ENCODE data around the gene STARD7. TPM values are rescaled to one million over a fixed set of nuclear protein-coding genes. Genes with fewer than 3 reads are reported as not detected.

Gene STARD7
- total and polyA plus RNA-seq, 4 donors = 42.9 to 120 (median 59.7) TPM

GRCh38 chr2:96180002-96180401, 28.6 kb downstream of the STARD7 start:
- Histone ChIP-seq H3K9me3 (ENCODE audit: control insufficient read depth in 4 of 4, low read length in 3 of 4) (no peaks in the 10 kb centered on the region), H3K27me3 (ENCODE audit: control insufficient read depth in 4 of 4, insufficient read depth in 4 of 4, low read length in 3 of 4) (no peaks in the 10 kb centered on the region), H3K27ac (ENCODE audit: low read depth in 1 of 2, low read length in 2 of 2) (no peak overlapping the region), H3K4me3 (ENCODE audit: low read depth in 1 of 3, low read length in 3 of 3) (no peak overlapping the region), H3K9ac (ENCODE audit: low read depth in 1 of 2, low read length in 2 of 2) (no peak overlapping the region), H3K4me1 (ENCODE audit: control insufficient read depth in 4 of 4, insufficient read depth in 4 of 4, low read length in 3 of 4) (no peaks in the 10 kb centered on the region), H3K36me3 (ENCODE audit: control insufficient read depth in 4 of 4, insufficient read depth in 3 of 4, low read depth in 1 of 4, low read length in 3 of 4) (peaks cover 7 to 12% (median 9%) of the 10 kb centered on the region in 4 donors)
- DNase-seq (ENCODE audit: low spot score) = no peak
- TF ChIP-seq ZBTB33 (IDR thresholded peaks at IDR 0.05) (no peak), RAD21 (IDR thresholded peaks at IDR 0.05) (no peak), HNF4G (IDR thresholded peaks at IDR 0.05) (no peak), TAF1 (conservative IDR thresholded peaks at IDR 0.05) (no peak), RXRA (IDR thresholded peaks at IDR 0.05) (no peak), FOXA2 (IDR thresholded peaks at IDR 0.05) (no peak), GABPA (IDR thresholded peaks at IDR 0.05 in 1 of 2, conservative IDR thresholded peaks at IDR 0.05 in 1 of 2) (no peak), JUND (IDR thresholded peaks at IDR 0.05) (no peak), ATF3 (IDR thresholded peaks at IDR 0.05) (no peak), NR2F2 (IDR thresholded peaks at IDR 0.05) (no peak), YY1 (IDR thresholded peaks at IDR 0.05) (no peak), FOXA1 (IDR thresholded peaks at IDR 0.05) (no peak), HNF4A (conservative IDR thresholded peaks at IDR 0.05) (no peak)
- TF ChIP-seq, protein P1, sequence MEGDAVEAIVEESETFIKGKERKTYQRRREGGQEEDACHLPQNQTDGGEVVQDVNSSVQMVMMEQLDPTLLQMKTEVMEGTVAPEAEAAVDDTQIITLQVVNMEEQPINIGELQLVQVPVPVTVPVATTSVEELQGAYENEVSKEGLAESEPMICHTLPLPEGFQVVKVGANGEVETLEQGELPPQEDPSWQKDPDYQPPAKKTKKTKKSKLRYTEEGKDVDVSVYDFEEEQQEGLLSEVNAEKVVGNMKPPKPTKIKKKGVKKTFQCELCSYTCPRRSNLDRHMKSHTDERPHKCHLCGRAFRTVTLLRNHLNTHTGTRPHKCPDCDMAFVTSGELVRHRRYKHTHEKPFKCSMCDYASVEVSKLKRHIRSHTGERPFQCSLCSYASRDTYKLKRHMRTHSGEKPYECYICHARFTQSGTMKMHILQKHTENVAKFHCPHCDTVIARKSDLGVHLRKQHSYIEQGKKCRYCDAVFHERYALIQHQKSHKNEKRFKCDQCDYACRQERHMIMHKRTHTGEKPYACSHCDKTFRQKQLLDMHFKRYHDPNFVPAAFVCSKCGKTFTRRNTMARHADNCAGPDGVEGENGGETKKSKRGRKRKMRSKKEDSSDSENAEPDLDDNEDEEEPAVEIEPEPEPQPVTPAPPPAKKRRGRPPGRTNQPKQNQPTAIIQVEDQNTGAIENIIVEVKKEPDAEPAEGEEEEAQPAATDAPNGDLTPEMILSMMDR (IDR thresholded peaks at IDR 0.05; ENCODE audit: low read depth, low read length, missing input control) = no peak
- TF ChIP-seq, protein P2, sequence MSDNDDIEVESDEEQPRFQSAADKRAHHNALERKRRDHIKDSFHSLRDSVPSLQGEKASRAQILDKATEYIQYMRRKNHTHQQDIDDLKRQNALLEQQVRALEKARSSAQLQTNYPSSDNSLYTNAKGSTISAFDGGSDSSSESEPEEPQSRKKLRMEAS (IDR thresholded peaks at IDR 0.05) = no peak
- TF ChIP-seq, protein P3, sequence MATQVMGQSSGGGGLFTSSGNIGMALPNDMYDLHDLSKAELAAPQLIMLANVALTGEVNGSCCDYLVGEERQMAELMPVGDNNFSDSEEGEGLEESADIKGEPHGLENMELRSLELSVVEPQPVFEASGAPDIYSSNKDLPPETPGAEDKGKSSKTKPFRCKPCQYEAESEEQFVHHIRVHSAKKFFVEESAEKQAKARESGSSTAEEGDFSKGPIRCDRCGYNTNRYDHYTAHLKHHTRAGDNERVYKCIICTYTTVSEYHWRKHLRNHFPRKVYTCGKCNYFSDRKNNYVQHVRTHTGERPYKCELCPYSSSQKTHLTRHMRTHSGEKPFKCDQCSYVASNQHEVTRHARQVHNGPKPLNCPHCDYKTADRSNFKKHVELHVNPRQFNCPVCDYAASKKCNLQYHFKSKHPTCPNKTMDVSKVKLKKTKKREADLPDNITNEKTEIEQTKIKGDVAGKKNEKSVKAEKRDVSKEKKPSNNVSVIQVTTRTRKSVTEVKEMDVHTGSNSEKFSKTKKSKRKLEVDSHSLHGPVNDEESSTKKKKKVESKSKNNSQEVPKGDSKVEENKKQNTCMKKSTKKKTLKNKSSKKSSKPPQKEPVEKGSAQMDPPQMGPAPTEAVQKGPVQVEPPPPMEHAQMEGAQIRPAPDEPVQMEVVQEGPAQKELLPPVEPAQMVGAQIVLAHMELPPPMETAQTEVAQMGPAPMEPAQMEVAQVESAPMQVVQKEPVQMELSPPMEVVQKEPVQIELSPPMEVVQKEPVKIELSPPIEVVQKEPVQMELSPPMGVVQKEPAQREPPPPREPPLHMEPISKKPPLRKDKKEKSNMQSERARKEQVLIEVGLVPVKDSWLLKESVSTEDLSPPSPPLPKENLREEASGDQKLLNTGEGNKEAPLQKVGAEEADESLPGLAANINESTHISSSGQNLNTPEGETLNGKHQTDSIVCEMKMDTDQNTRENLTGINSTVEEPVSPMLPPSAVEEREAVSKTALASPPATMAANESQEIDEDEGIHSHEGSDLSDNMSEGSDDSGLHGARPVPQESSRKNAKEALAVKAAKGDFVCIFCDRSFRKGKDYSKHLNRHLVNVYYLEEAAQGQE (IDR thresholded peaks at IDR 0.05) = no peak
- WGBS = 94% methylated on average over 1 of the region's 1 CpG

DNA sequence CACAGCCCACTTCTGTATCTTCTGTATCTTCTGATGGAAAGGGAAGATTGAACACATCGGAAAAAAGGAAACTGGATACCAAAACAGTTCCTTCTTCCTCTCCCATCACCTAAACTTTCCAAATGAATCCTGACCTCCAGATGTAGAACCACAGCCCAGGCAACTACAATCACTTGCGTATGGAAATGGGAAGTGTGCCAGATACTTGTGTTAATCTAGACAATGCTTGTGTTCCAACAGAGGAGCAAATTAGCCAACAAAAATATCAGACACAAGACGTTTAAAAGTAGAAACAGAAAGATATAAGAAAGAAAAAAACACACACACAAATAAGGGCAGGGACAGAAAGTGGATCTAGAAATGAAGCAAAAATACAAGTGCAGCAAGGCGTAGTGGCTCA, 32.0 kb downstream of the STARD7 start:
- H3K4me3 ChIP-seq (ENCODE audit: low read depth in 1 of 3, low read length in 3 of 3) = no peak overlapping the region
- no peaks in the 10 kb centered on the region for H3K36me3 ChIP-seq (ENCODE audit: control insufficient read depth in 4 of 4, insufficient read depth in 3 of 4, low read depth in 1 of 4, low read length in 3 of 4)
- no peaks in the 10 kb centered on the region for H3K4me1 ChIP-seq (ENCODE audit: control insufficient read depth in 4 of 4, insufficient read depth in 4 of 4, low read length in 3 of 4)
- no peak overlapping the region for H3K9ac ChIP-seq (ENCODE audit: low read depth in 1 of 2, low read length in 2 of 2)
- no peak overlapping the region for H3K27ac ChIP-seq (ENCODE audit: low read depth in 1 of 2, low read length in 2 of 2)
- no peak for DNase-seq (ENCODE audit: low spot score)
- 69% methylated on average over 4 of the region's 4 CpGs for WGBS
- H3K27me3 ChIP-seq (ENCODE audit: control insufficient read depth in 4 of 4, insufficient read depth in 4 of 4, low read length in 3 of 4) = no peaks in the 10 kb centered on the region
- H3K9me3 ChIP-seq (ENCODE audit: control insufficient read depth in 4 of 4, low read length in 3 of 4) = no peaks in the 10 kb centered on the region
- TF ChIP-seq HNF4A (conservative IDR thresholded peaks at IDR 0.05) (no peak), JUND (IDR thresholded peaks at IDR 0.05) (no peak), YY1 (IDR thresholded peaks at IDR 0.05) (no peak), FOXA1 (IDR thresholded peaks at IDR 0.05) (no peak), TAF1 (conservative IDR thresholded peaks at IDR 0.05) (no peak), ATF3 (IDR thresholded peaks at IDR 0.05) (no peak), RAD21 (IDR thresholded peaks at IDR 0.05) (no peak), GABPA (IDR thresholded peaks at IDR 0.05 in 1 of 2, conservative IDR thresholded peaks at IDR 0.05 in 1 of 2) (no peak), SP1 (IDR thresholded peaks at IDR 0.05) (no peak)
- TF ChIP-seq, protein P1 (IDR thresholded peaks at IDR 0.05; ENCODE audit: low read depth, low read length, missing input control) = no peak
- TF ChIP-seq, protein P3 (IDR thresholded peaks at IDR 0.05) = no peak

All from liver (tissue), 9 donors.